Neural cell (in vitro differentiated cells): Measurements from ENCODE around the gene PHLDB1.

Source experiments
- CTCF ChIP-seq: fragments of 450-650 bp; IDR thresholded peaks from 2 replicates; pipeline ENCODE4 v1.5.1; 2014; ENCODE audit warnings: antibody characterized with exemption, mild to moderate bottlenecking, moderate library complexity; ENCODE audit not compliant: poor library complexity, severe bottlenecking
- EP300 ChIP-seq: fragments of 450-650 bp; conservative IDR thresholded peaks from 2 replicates; pipeline ENCODE4 v1.6.1; 2014; ENCODE audit warnings: antibody characterized with exemption, mild to moderate bottlenecking, moderate library complexity; ENCODE audit not compliant: poor library complexity, severe bottlenecking
- EZH2 ChIP-seq: fragments of 200-600, 300-800 bp; shearing (Covaris generic), sonication (generic); IDR thresholded peaks from 2 replicates; pipeline ENCODE4 v1.6.1; 2014; ENCODE audit warnings: antibody characterized with exemption, low read length, borderline replicate concordance, mild to moderate bottlenecking; ENCODE audit not compliant: insufficient read depth, poor library complexity, severe bottlenecking
- MXI1 ChIP-seq: fragments of 450-650 bp; conservative IDR thresholded peaks from 2 replicates; pipeline ENCODE4 v1.6.1; 2014; ENCODE audit warnings: antibody characterized with exemption, mild to moderate bottlenecking; ENCODE audit not compliant: poor library complexity, severe bottlenecking
- POLR2AphosphoS5 ChIP-seq: IDR thresholded peaks from 2 replicates; pipeline ENCODE4 v1.6.1; 2012
- RAD21 ChIP-seq: fragments of 450-650 bp; conservative IDR thresholded peaks from 2 replicates; pipeline ENCODE4 v1.6.1; 2014; ENCODE audit warnings: antibody characterized with exemption, mild to moderate bottlenecking, moderate library complexity
- SMC3 ChIP-seq: fragments of 450-650 bp; conservative IDR thresholded peaks from 2 replicates; pipeline ENCODE4 v1.6.1; 2014; ENCODE audit warnings: antibody characterized with exemption, mild to moderate bottlenecking, moderate library complexity; ENCODE audit not compliant: poor library complexity
- TAF1 ChIP-seq: IDR thresholded peaks from 2 replicates; pipeline ENCODE4 v1.6.1; 2012; ENCODE audit warnings: low read depth
- TF ChIP-seq, protein P1 (sequence below): IDR thresholded peaks from 2 replicates; pipeline ENCODE4 v1.6.1; 2012; ENCODE audit warnings: borderline replicate concordance

- no peak for TF ChIP-seq CTCF
- TF ChIP-seq RAD21, result no peak
- TF ChIP-seq MXI1, result no peak
- no peak for TF ChIP-seq EP300
- TF ChIP-seq, protein P1, sequence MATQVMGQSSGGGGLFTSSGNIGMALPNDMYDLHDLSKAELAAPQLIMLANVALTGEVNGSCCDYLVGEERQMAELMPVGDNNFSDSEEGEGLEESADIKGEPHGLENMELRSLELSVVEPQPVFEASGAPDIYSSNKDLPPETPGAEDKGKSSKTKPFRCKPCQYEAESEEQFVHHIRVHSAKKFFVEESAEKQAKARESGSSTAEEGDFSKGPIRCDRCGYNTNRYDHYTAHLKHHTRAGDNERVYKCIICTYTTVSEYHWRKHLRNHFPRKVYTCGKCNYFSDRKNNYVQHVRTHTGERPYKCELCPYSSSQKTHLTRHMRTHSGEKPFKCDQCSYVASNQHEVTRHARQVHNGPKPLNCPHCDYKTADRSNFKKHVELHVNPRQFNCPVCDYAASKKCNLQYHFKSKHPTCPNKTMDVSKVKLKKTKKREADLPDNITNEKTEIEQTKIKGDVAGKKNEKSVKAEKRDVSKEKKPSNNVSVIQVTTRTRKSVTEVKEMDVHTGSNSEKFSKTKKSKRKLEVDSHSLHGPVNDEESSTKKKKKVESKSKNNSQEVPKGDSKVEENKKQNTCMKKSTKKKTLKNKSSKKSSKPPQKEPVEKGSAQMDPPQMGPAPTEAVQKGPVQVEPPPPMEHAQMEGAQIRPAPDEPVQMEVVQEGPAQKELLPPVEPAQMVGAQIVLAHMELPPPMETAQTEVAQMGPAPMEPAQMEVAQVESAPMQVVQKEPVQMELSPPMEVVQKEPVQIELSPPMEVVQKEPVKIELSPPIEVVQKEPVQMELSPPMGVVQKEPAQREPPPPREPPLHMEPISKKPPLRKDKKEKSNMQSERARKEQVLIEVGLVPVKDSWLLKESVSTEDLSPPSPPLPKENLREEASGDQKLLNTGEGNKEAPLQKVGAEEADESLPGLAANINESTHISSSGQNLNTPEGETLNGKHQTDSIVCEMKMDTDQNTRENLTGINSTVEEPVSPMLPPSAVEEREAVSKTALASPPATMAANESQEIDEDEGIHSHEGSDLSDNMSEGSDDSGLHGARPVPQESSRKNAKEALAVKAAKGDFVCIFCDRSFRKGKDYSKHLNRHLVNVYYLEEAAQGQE, result no peak
- TF ChIP-seq EZH2, result no peak
- no peak for TF ChIP-seq POLR2AphosphoS5
- TF ChIP-seq SMC3, result no peak
- no peak for TF ChIP-seq TAF1
These were observed 59.0 kb downstream of the PHLDB1 start for GRCh38 chr11:118666371-118666770.
